HEK293 (cell line): ENCODE measurements around the gene SIN3A.

Experiments used
- CTCF ChIA-PET: fragments of 350-600 bp; formaldehyde crosslinking; extraction: SDS; loops from one replicate; lab custom pipeline; 2021; ENCODE audit warnings: antibody characterized with exemption; lab: Yijun Ruan, JAX
- POLR2A ChIA-PET: fragments of 300-600 bp; formaldehyde crosslinking; extraction: SDS; loops from one replicate; lab custom pipeline; 2020; ENCODE audit warnings: antibody characterized with exemption, inconsistent platforms; lab: Yijun Ruan, JAX
- H3K27ac ChIP-seq: fragments of 200-500 bp; sonication (Bioruptor generic); 2 replicates; pipeline ENCODE4 v1.5.1; 2014; ENCODE audit warnings: low read depth, low read length, control low read depth, inconsistent platforms; ENCODE audit errors: extremely low read depth
- H3K36me3 ChIP-seq, 2 experiments: fragments of 200-500 bp in 1 of 2; sonication (Bioruptor generic) in 1 of 2; 1 replicate in 1 of 2; 2 replicates in 1 of 2; pipeline ENCODE4 v1.5.1; 2014 to 2017; ENCODE audit warnings: inconsistent platforms in 2 of 2, low read length in 2 of 2; ENCODE audit not compliant: control insufficient read depth in 2 of 2, insufficient read depth in 1 of 2
- H3K4me1 ChIP-seq: fragments of 200-500 bp; sonication (Bioruptor generic); 2 replicates; pipeline ENCODE4 v1.5.1; 2014; ENCODE audit warnings: mild to moderate bottlenecking, low read length, inconsistent platforms; ENCODE audit not compliant: control insufficient read depth, insufficient read depth
- H3K4me3 ChIP-seq: 2 replicates; pipeline ENCODE4 v1.5.1; 2011; ENCODE audit warnings: low read depth, mild to moderate bottlenecking, control low read depth, low read length, moderate library complexity
- H3K9me3 ChIP-seq: fragments of 200-500 bp; sonication (Bioruptor generic); 2 replicates; pipeline ENCODE4 v1.5.1; 2014; ENCODE audit warnings: low read depth, low read length, inconsistent platforms; ENCODE audit not compliant: control insufficient read depth, insufficient read depth
- ATF2 ChIP-seq: fragments of 450-650 bp; formaldehyde crosslinking; IDR thresholded peaks from 2 replicates; pipeline ENCODE4 v1.5.1; 2016; ENCODE audit warnings: missing biosample characterization, missing genetic modification characterization, low read depth
- IKZF3 ChIP-seq: fragments of 450-650 bp; IDR thresholded peaks from 2 replicates; pipeline ENCODE4 v1.5.0; 2018; ENCODE audit warnings: missing biosample characterization, mild to moderate bottlenecking, missing genetic modification characterization, moderate library complexity
- KLF10 ChIP-seq: fragments of 450-650 bp; IDR thresholded peaks from 2 replicates; pipeline ENCODE4 v1.5.1; 2018; ENCODE audit warnings: missing biosample characterization, mild to moderate bottlenecking, missing genetic modification characterization
- KLF17 ChIP-seq: fragments of 450-650 bp; formaldehyde crosslinking; IDR thresholded peaks from 2 replicates; pipeline ENCODE4 v1.5.1; 2016; ENCODE audit warnings: missing biosample characterization, missing genetic modification characterization
- KLF8 ChIP-seq: fragments of 450-650 bp; formaldehyde crosslinking; IDR thresholded peaks from 2 replicates; pipeline ENCODE4 v1.5.1; 2016; ENCODE audit warnings: missing biosample characterization, missing genetic modification characterization
- OVOL3 ChIP-seq: fragments of 450-650 bp; formaldehyde crosslinking; IDR thresholded peaks from 2 replicates; pipeline ENCODE4 v1.5.1; 2016; ENCODE audit warnings: missing biosample characterization, missing genetic modification characterization
- YY2 ChIP-seq: fragments of 450-650 bp; formaldehyde crosslinking; IDR thresholded peaks from 2 replicates; pipeline ENCODE4 v1.5.1; 2016; ENCODE audit warnings: missing biosample characterization, missing genetic modification characterization
- ZBTB1 ChIP-seq: fragments of 450-650 bp; formaldehyde crosslinking; IDR thresholded peaks from 2 replicates; pipeline ENCODE4 v1.5.1; 2016; ENCODE audit warnings: missing biosample characterization, missing genetic modification characterization
- ZBTB10 ChIP-seq: fragments of 450-650 bp; formaldehyde crosslinking; IDR thresholded peaks from 2 replicates; pipeline ENCODE4 v1.5.1; 2016; ENCODE audit warnings: missing biosample characterization, missing genetic modification characterization
- ZBTB26 ChIP-seq: fragments of 450-650 bp; formaldehyde crosslinking; optimal IDR thresholded peaks from 2 replicates; pipeline ENCODE3; 2016; ENCODE audit warnings: missing biosample characterization, mild to moderate bottlenecking, missing genetic modification characterization
- ZBTB44 ChIP-seq: fragments of 450-650 bp; IDR thresholded peaks from 2 replicates; pipeline ENCODE4 v1.5.1; 2018; ENCODE audit warnings: missing biosample characterization, mild to moderate bottlenecking, missing genetic modification characterization
- ZNF18 ChIP-seq: fragments of 450-650 bp; formaldehyde crosslinking; IDR thresholded peaks from 2 replicates; pipeline ENCODE4 v1.5.1; 2016; ENCODE audit warnings: missing biosample characterization, missing genetic modification characterization
- ZNF324 ChIP-seq: fragments of 450-650 bp; formaldehyde crosslinking; IDR thresholded peaks from 2 replicates; pipeline ENCODE4 v1.5.1; 2016; ENCODE audit warnings: missing biosample characterization, missing genetic modification characterization
- ZNF398 ChIP-seq: fragments of 450-650 bp; formaldehyde crosslinking; IDR thresholded peaks from 2 replicates; pipeline ENCODE4 v1.5.1; 2017; ENCODE audit warnings: missing biosample characterization, missing genetic modification characterization
- ZNF561 ChIP-seq: fragments of 450-650 bp; IDR thresholded peaks from 2 replicates; pipeline ENCODE4 v1.5.1; 2018; ENCODE audit warnings: missing biosample characterization, missing genetic modification characterization, borderline replicate concordance
- ZNF629 ChIP-seq: fragments of 450-650 bp; formaldehyde crosslinking; IDR thresholded peaks from 2 replicates; pipeline ENCODE4 v1.5.1; 2017; ENCODE audit warnings: missing biosample characterization, missing genetic modification characterization
- ZNF660 ChIP-seq: fragments of 450-650 bp; IDR thresholded peaks from 2 replicates; pipeline ENCODE4 v1.5.1; 2018; ENCODE audit warnings: missing biosample characterization, mild to moderate bottlenecking, missing genetic modification characterization
- ZNF704 ChIP-seq: fragments of 450-650 bp; formaldehyde crosslinking; IDR thresholded peaks from 2 replicates; pipeline ENCODE4 v1.5.1; 2016; ENCODE audit warnings: missing biosample characterization, missing genetic modification characterization
- ZXDB ChIP-seq: fragments of 450-650 bp; formaldehyde crosslinking; IDR thresholded peaks from 2 replicates; pipeline ENCODE4 v1.5.1; 2016; ENCODE audit warnings: missing biosample characterization, missing genetic modification characterization

Gene SIN3A

GRCh38 chr15:75453703-75454470 is 2.4 kb upstream of the SIN3A start:
- CTCF ChIA-PET = interaction anchor here (0.6 to 7.5 kb wide), 17 partner anchors 13 to 833 kb away, joined by 3 to 63 read pairs (median 3); partner anchors contain the start of genes IMP3 and MAN2C1
- H3K36me3 ChIP-seq = no peaks in the 10 kb centered on the region
- peak overlapping the region; percentile 70 for H3K4me3 ChIP-seq
- POLR2A ChIA-PET = interaction anchor here (0.6 to 6.8 kb wide), 32 partner anchors 8 to 913 kb away, joined by 3 to 242 read pairs (median 4); partner anchors contain the start of genes ARID3B, IMP3, MAN2C1 and NEIL1
- no peaks in the 10 kb centered on the region for H3K9me3 ChIP-seq
- peak overlapping the region; percentile 87 for H3K27ac ChIP-seq
- H3K4me1 ChIP-seq = peaks cover 15% of the 10 kb centered on the region
- TF ChIP-seq IKZF3 (tag by site-specific recombination) = no peak; the same call in 1 of the 2 replicates
- TF ChIP-seq ZBTB1 = no peak
- TF ChIP-seq ZNF629 (tag by site-specific recombination) = peak; percentile 85
- TF ChIP-seq KLF17 (tag by site-specific recombination) = peak; percentile 77; the same call in 1 of the 2 replicates
- TF ChIP-seq ZBTB10 (tag by site-specific recombination) = no peak
- TF ChIP-seq ZNF660 (tag by site-specific recombination) = peak; percentile 29; the same call in 1 of the 2 replicates
- TF ChIP-seq ATF2 (tag by site-specific recombination) = peak; percentile 84
- peak; percentile 99 for TF ChIP-seq KLF10 (tag by site-specific recombination)
- TF ChIP-seq ZXDB (tag by site-specific recombination) = 0 out of 2 replicates have a peak, but pooled peaks have one; percentile 85
- 0 out of 2 replicates have a peak, but pooled peaks have one; percentile 24 for TF ChIP-seq ZNF324 (tag by site-specific recombination)
- peak; percentile 92 for TF ChIP-seq KLF8 (tag by site-specific recombination)
- 0 out of 2 replicates have a peak, but pooled peaks have one; percentile 13 for TF ChIP-seq OVOL3 (tag by site-specific recombination)
- no peak for TF ChIP-seq ZNF18
- TF ChIP-seq ZNF398 (tag by site-specific recombination) = peak; percentile 79
- peak; percentile 63 for TF ChIP-seq ZBTB26 (tag by site-specific recombination)
- no peak for TF ChIP-seq ZNF704 (tag by site-specific recombination)
- TF ChIP-seq ZNF561 (tag by site-specific recombination) = peak; percentile 45; the same call in 1 of the 2 replicates
- TF ChIP-seq ZBTB44 = peak; percentile 38; the same call in 1 of the 2 replicates
- no peak for TF ChIP-seq YY2
